Heart right ventricle (tissue), 16 donors: ENCODE results near the gene OTOG. TPM values are rescaled to one million over a fixed set of nuclear protein-coding genes. Genes with fewer than 3 reads are reported as not detected.
A peak's percentile ranks its signal among the peaks of the same experiment; 100 is the strongest.

Source experiments
- ATAC-seq, 8 donors: fragments of 200-7000 bp; cut with Tn5 transposase; one replicate each; pipeline ENCODE4 v1.9.1; 2020; ENCODE audit warnings: mild to moderate bottlenecking in 8 of 8, moderate library complexity in 8 of 8, moderate number of reproducible peaks in 1 of 8
- DNase-seq, 2 donors: peaks; one replicate each; pipeline ENCODE4 v3.0.0-alpha.2; 2020
- H3K27ac ChIP-seq, 10 donors: fragments of 200-600 bp; sonication (generic) in 2 of 10; one replicate each; pipeline versions ENCODE4 v1.5.0 to v1.8.0; 2020 to 2022; ENCODE audit warnings: mild to moderate bottlenecking in 3 of 10
- H3K27me3 ChIP-seq, 7 donors: fragments of 200-600 bp; one replicate each; pipeline ENCODE4 v1.8.0; 2021 to 2022; ENCODE audit warnings: mild to moderate bottlenecking in 2 of 7
- H3K36me3 ChIP-seq, 9 donors: fragments of 200-600 bp; sonication (generic) in 1 of 9; one replicate each; pipeline versions ENCODE4 v1.5.0 to v1.8.0; 2020 to 2022; ENCODE audit warnings: mild to moderate bottlenecking in 2 of 9
- H3K4me1 ChIP-seq, 9 donors: fragments of 200-600 bp; sonication (generic) in 1 of 9; one replicate each; pipeline versions ENCODE4 v1.5.0 to v1.8.0; 2020 to 2022; ENCODE audit warnings: mild to moderate bottlenecking in 4 of 9
- H3K4me3 ChIP-seq, 10 donors: fragments of 200-600 bp; sonication (generic) in 2 of 10; one replicate each; pipeline versions ENCODE4 v1.5.0 to v1.8.0; 2020 to 2022; ENCODE audit warnings: mild to moderate bottlenecking in 7 of 10, moderate library complexity in 2 of 10
- H3K9me3 ChIP-seq, 11 donors: fragments of 200-600 bp in 10 of 11; sonication (generic) in 2 of 11; one replicate each; pipeline versions ENCODE4 v1.5.0 to v1.8.0; 2013 to 2022; ENCODE audit warnings: mild to moderate bottlenecking in 2 of 11, control low read depth in 1 of 11, moderate library complexity in 1 of 11
- CTCF ChIP-seq, 9 donors: fragments of 200-600 bp; sonication (generic) in 2 of 9; IDR thresholded peaks; one replicate each; pipeline versions ENCODE4 v1.5.0 to v1.8.0; 2021 to 2022; ENCODE audit warnings: antibody characterized with exemption in 9 of 9, mild to moderate bottlenecking in 5 of 9, moderate library complexity in 1 of 9
- WGBS, 2 donors: extraction: QIAGEN DNeasy Blood & Tissue Kit; methylation state at CpG; one replicate each; pipeline ENCODE4 v1.1.7; 2013; ENCODE audit warnings: inconsistent platforms in 1 of 2; 5-methylcytosine and 5-hydroxymethylcytosine counted together
- intact Hi-C, 10 donors: fragments of 100-400 bp; cut with DNase I; formaldehyde crosslinking; loops; one replicate each; pipeline versions ENCODE4 v1.11.1 to v1.14.2; 2022
- polyA plus RNA-seq, 2 donors: library from polyadenylated mRNA; stranded (reverse); fragments of 200-250 nt; gene quantifications; one replicate each; pipeline ENCODE4 v1.2.3, GENCODE V29; 2013
- total RNA-seq, 10 donors: library from RNA; stranded (reverse); fragmentation: NEBNext Ultra II Directional in 3 of 10; extraction: Animal tissue kit (Norgen Biotek cat#: 25700) in 3 of 10; gene quantifications; one replicate each; pipeline versions ENCODE4 v1.2.1 to v1.2.4, GENCODE V29; 2021 to 2023
- donor health status: Arrhythmogenic right ventricular cardiomyopathy.
- donor health status: ischemic (EF 13 %, LVEDD 7.1; RV severe dilation, severe dysfunction).
- donor health status: healthy with polysubstance abuse.
- donor health status: DM: no; HTN: yes; CAD: no.
- donor health status: DM: no; HTN: no; CAD: no.
- donor health status: ischemic (EF 25% LVEDD 6.9; RV normal size, moderate dysfunction).
- donor health status: ischemic (EF 25% LVEDD 5.7; RV mildly dilated, moderate dysfunction).
- donor health status: healthy.
- donor health status: DM: yes; HTN: yes; CAD: no.
- donor health status: Ischemic cardiomyopathy.
- donor health status: ischemic (EF 35%, LVEDD 5.7; RV mildly dilated, moderate dysfunction).
- donor health status: nonischemic (EF 11% LVEDD 7.7; RV severe dilation, severe dysfunction).
- donor health status: DM: yes; HTN: yes; CAD: no.
- donor health status: PGD.
- donor health status: ischemic (EF 29% LVEDD 5.4; RV normal size, mild dysfunction).
- donor health status: nonischemic (EF 23%, LVEDD 6.1; RV moderate dilation, normal function).

The OTOG gene
- total and polyA plus RNA-seq, 12 donors = not detected

GRCh38 chr11:17563961-17564686, 17.1 kb downstream of the OTOG start:
- peaks cover 0 to 7% (median 0%) of the 10 kb centered on the region in 9 donors for H3K4me1 ChIP-seq
- H3K36me3 ChIP-seq = no peaks in the 10 kb centered on the region
- no peak for TF ChIP-seq CTCF (IDR thresholded peaks at IDR 0.05)
- WGBS, 2 donors = 40 to 44% methylated on average over 4 of the region's 4 CpGs
- DNase-seq = no peak
- peak in 5 of 8 donors; percentile 19 to 43 (median 26) for ATAC-seq
- H3K27ac ChIP-seq = no peak overlapping the region
- peaks cover 0 to 5% (median 0%) of the 10 kb centered on the region in 7 donors for H3K27me3 ChIP-seq
- H3K4me3 ChIP-seq = no peak overlapping the region
- no peaks in the 10 kb centered on the region for H3K9me3 ChIP-seq
- intact Hi-C loops = no loop called here

DNA sequence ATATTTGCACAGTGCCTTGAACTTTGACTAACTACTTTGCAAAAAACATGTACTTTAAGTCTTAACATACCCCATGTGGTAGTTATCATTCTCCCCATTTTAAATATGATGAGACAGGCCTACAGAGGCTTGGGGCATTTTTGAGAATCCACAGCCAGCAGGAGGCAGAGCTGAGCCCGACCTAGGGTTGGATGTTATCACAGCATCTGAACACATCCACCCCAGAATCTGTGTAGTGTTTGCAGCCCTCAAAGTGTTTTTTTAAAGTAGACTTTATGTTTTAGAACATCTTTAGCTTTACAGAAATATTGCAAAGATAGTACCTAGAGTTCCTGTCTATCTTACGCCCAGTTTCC, 17.6 kb downstream of the OTOG start:
- DNase-seq (no peak), ATAC-seq (no peak)
- H3K27me3 ChIP-seq = peaks cover 0 to 5% (median 0%) of the 10 kb centered on the region in 7 donors
- peaks cover 0 to 7% (median 0%) of the 10 kb centered on the region in 9 donors for H3K4me1 ChIP-seq
- H3K36me3 ChIP-seq = no peaks in the 10 kb centered on the region
- WGBS, 2 donors = 60 to 64% methylated on average over 2 of the region's 2 CpGs
- peak in 1 of 9 donors; percentile 11 for TF ChIP-seq CTCF (IDR thresholded peaks at IDR 0.05)
- intact Hi-C loops = no loop called here
- no peak overlapping the region for H3K27ac ChIP-seq
- no peak overlapping the region for H3K4me3 ChIP-seq
- H3K9me3 ChIP-seq = no peaks in the 10 kb centered on the region

DNA sequence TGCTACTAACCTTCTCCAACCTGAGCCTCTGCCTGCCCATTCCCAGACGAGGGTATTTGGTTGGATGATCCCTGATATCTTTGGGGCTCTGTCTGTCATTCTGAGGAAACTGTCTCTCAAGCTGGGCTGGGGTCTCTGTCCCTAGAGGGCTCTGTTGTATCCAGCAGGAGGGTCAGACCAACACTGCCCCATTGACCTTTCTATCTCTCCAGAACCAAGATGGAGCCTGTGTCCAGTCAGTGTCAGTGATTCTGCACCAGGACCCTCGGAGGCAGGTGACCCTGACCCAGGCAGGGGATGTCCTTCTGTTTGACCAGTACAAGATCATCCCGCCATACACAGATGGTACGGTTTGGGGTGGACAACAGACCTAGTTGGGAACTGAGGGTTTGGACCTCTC, 21.9 kb downstream of the OTOG start:
- WGBS, 2 donors = 80 to 84% methylated on average over 4 of the region's 4 CpGs
- peaks cover 0 to 7% (median 0%) of the 10 kb centered on the region in 9 donors for H3K4me1 ChIP-seq
- H3K36me3 ChIP-seq = no peaks in the 10 kb centered on the region
- H3K4me3 ChIP-seq = no peak overlapping the region
- no peak for DNase-seq
- no peak for ATAC-seq
- no peaks in the 10 kb centered on the region for H3K9me3 ChIP-seq
- intact Hi-C loops = no loop called here
- H3K27ac ChIP-seq = no peak overlapping the region
- H3K27me3 ChIP-seq = no peaks in the 10 kb centered on the region
- TF ChIP-seq CTCF (IDR thresholded peaks at IDR 0.05) = no peak

DNA sequence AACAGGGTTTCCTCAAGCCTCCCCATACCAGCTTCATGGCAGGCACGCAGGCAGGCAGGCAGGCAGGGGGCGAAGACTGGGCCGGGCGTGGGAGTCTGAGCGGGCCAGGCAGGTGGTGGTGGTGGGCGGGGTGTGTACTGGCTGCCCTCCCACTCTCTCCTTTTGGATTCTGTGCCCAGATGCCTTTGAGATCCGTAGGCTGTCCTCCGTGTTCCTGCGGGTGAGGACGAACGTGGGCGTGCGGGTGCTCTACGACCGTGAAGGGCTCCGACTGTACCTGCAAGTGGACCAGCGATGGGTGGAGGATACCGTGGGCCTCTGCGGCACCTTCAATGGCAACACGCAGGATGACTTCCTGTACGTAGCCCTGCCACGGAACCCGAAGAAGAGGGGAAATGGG, 23.0 kb downstream of the OTOG start:
- DNase-seq (no peak), ATAC-seq (no peak)
- Histone ChIP-seq H3K36me3 (no peaks in the 10 kb centered on the region), H3K27ac (no peak overlapping the region), H3K27me3 (no peaks in the 10 kb centered on the region), H3K9me3 (no peaks in the 10 kb centered on the region), H3K4me3 (no peak overlapping the region), H3K4me1 (no peaks in the 10 kb centered on the region)
- intact Hi-C loops = no loop called here
- WGBS, 2 donors = 83 to 85% methylated on average over 23 of the region's 23 CpGs
- TF ChIP-seq CTCF (IDR thresholded peaks at IDR 0.05) = no peak
